ENCODE results near the gene FAM193B.

FAM193B gene

GRCh38 chr5:177483042-177483441, 71.3 kb downstream of the FAM193B start:
- DNase-seq, result no peak

- DNase-seq, result no peak
Observed at GRCh38 chr5:177482359-177482795, 72.0 kb downstream of the FAM193B start.

- DNase-seq, result no peak
Observed at GRCh38 chr5:177479774-177480173, 74.6 kb downstream of the FAM193B start.

- no peak for DNase-seq
Observed at GRCh38 chr5:177478711-177479646, 75.4 kb downstream of the FAM193B start.

GRCh38 chr5:177477701-177478477, 76.5 kb downstream of the FAM193B start:
- no peak for DNase-seq

- no peak for DNase-seq
Observed at GRCh38 chr5:177476531-177477233, 77.7 kb downstream of the FAM193B start.

- DNase-seq, result no peak
Observed at GRCh38 chr5:177475563-177476427, 78.6 kb downstream of the FAM193B start.

GRCh38 chr5:177474846-177475562, 79.4 kb downstream of the FAM193B start:
- DNase-seq, result no peak

- no peak for DNase-seq
Observed at GRCh38 chr5:177474002-177474476, 80.3 kb downstream of the FAM193B start.

- DNase-seq, result peak in 1 of 2 donors; percentile 35
Observed at GRCh38 chr5:177473443-177474001, 80.8 kb downstream of the FAM193B start, which contains the start of gene DBN1. TSS of gene DBN1 (minus strand) at chr5:177473634. CDS start at chr5:177473521, 113 bp downstream.

- DNase-seq, result peak in 1 of 2 donors; percentile 69
Observed at GRCh38 chr5:177472460-177473442, 81.6 kb downstream of the FAM193B start.

GRCh38 chr5:177471610-177472356, 82.6 kb downstream of the FAM193B start:
- DNase-seq, result no peak

- no peak for DNase-seq
Observed at GRCh38 chr5:177470759-177471536, 83.4 kb downstream of the FAM193B start.

Data from stimulated activated CD4-positive, alpha-beta T cell treated with anti-CD3 and anti-CD28 coated beads, Interleukin-2, amount 100 ng/mL, for 24 hours (primary cell).